NCI-H2227 (cell line): ENCODE measurements around the gene SNAPIN.
A peak's percentile ranks its signal among the peaks of the same experiment; 100 is the strongest.
"Not testable (repeated sequence)": the region's sequence is repeated elsewhere in the genome, so short reads cannot be mapped to it uniquely, and the experiment has no call there.

Source experiments
- DNase-seq: peaks from one replicate; lab custom pipeline; 2025; ENCODE audit not compliant: unreplicated experiment; lab: John Stamatoyannopoulos, UW

Gene SNAPIN

GRCh38 chr1:153626904-153627714 lies 31.4 kb upstream of the SNAPIN start, which contains the start of gene S100A13:
S100A13 (minus strand) TSS chr1:153627505; CDS start chr1:153626472, 1,033 bp downstream.
- no peak for DNase-seq

- DNase-seq, result no peak
These were observed 30.5 kb upstream of the SNAPIN start, which contains the start of gene S100A1 for GRCh38 chr1:153627715-153628626. S100A1 (plus strand) TSS chr1:153628434; CDS start chr1:153630522, 2,088 bp downstream.

- DNase-seq, result no peak
These were observed 29.7 kb upstream of the SNAPIN start for GRCh38 chr1:153628638-153629342.

- no peak for DNase-seq
These were observed 29.2 kb upstream of the SNAPIN start for GRCh38 chr1:153629343-153629665.

- DNase-seq, result no peak
These were observed 28.5 kb upstream of the SNAPIN start for GRCh38 chr1:153629971-153630370.

- DNase-seq, result no peak
These were observed 28.1 kb upstream of the SNAPIN start for GRCh38 chr1:153630384-153630783.

- no peak for DNase-seq
These were observed 27.2 kb upstream of the SNAPIN start for GRCh38 chr1:153631047-153632022.

- no peak for DNase-seq
These were observed 25.2 kb upstream of the SNAPIN start for GRCh38 chr1:153633161-153633753.

- DNase-seq, result peak; percentile 98
These were observed 24.5 kb upstream of the SNAPIN start, which contains the start of gene CHTOP for GRCh38 chr1:153633754-153634665. CHTOP (plus strand) TSS chr1:153634066; CDS start chr1:153636589, 2,523 bp downstream.

- no peak for DNase-seq
These were observed 22.6 kb upstream of the SNAPIN start for GRCh38 chr1:153635872-153636271.

- no peak for DNase-seq
These were observed 22.2 kb upstream of the SNAPIN start for GRCh38 chr1:153636312-153636711.

- no peak for DNase-seq
These were observed 20.2 kb upstream of the SNAPIN start for GRCh38 chr1:153638261-153638660.

- no peak for DNase-seq
These were observed 19.2 kb upstream of the SNAPIN start for GRCh38 chr1:153639280-153639679.

- not testable (repeated sequence) for DNase-seq
These were observed 18.3 kb upstream of the SNAPIN start for GRCh38 chr1:153640213-153640612.

GRCh38 chr1:153640861-153641260 lies 17.6 kb upstream of the SNAPIN start:
- no peak for DNase-seq

- no peak for DNase-seq
These were observed 16.3 kb upstream of the SNAPIN start for GRCh38 chr1:153642161-153642560.

GRCh38 chr1:153643100-153643499 lies 15.4 kb upstream of the SNAPIN start:
- no peak for DNase-seq

- no peak for DNase-seq
These were observed 14.7 kb upstream of the SNAPIN start for GRCh38 chr1:153643816-153644215.
